HG03457 (cell line): ENCODE results near the gene DDX60.
"Not testable (repeated sequence)": the region's sequence is repeated elsewhere in the genome, so short reads cannot be mapped to it uniquely, and the experiment has no call there.

ENCODE experiments used
- ATAC-seq: cut with Tn5 transposase; IDR thresholded peaks from one replicate; pipeline ENCODE4 v1.9.1; 2021; ENCODE audit warnings: moderate number of reproducible peaks; ENCODE audit not compliant: unreplicated experiment

DDX60 gene

GRCh38 chr4:168213511-168213910, 105.0 kb downstream of the DDX60 start:
- not testable (repeated sequence) for ATAC-seq

- no peak for ATAC-seq
Observed at GRCh38 chr4:168212656-168213055, 105.9 kb downstream of the DDX60 start.

DNA sequence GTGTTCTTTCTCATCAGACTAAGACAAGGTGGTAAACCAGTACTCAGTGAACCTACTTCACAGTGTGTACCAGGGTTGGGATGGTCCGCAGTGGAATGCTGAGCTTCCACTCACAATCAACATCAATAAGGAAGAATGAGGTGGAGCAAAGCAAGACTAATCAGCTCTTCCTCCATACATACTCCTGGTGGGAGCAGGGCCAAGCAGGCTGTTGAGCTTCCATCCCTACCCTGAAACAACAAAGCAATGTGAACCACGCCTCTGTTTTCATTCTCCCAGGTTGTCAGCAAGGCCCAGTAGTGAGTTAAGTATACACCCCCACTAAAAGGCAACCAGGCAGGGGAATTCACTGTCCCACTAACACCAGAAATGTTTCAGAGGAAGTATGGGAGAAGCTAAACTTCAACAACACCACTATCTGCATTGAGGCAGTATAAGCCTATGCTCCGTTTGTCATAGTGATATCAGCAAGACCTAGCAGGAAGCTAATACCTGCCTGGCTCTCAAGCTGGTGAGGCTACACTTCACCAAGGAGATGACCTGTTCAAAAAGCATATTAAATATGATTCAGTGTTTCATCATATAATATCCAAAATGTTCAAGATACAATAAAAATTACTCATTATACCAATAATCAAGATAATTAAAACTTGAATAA, 109.5 kb downstream of the DDX60 start:
- no peak for ATAC-seq

DNA sequence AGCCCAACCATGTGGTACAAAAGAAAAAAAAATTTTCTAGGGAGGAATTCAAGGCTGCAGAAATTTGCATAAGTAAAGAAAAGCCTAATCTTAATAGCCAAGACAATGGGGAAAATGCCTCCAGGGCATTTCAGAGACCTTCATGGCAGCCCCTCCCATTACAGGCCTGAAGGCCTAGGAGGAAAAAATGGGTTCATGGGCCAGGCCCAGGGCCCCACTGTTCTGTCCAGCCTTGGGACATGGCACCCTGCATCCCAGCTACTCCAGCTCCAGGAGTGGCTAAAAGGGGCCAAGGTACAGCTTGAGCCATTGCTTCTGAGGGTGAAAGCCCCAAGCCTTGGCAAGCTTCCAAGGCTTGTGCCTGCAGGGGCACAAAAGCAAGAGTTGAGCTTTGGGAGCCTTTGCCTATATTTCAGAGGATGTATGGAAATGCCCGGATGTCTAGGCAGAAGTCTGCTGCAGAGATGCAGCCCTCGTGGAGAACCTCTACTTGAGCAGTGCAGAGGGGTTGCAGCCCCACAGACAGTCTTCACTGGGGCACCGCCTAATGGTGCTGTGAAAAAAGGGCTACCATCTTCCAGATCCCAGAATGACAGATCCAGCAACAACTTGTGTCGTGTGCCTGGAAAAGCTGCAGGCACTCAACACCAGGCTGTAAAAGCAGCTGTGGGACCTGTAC, 115.2 kb downstream of the DDX60 start:
- no peak for ATAC-seq

- no peak for ATAC-seq
Observed at GRCh38 chr4:168200685-168201084, 117.9 kb downstream of the DDX60 start.

DNA sequence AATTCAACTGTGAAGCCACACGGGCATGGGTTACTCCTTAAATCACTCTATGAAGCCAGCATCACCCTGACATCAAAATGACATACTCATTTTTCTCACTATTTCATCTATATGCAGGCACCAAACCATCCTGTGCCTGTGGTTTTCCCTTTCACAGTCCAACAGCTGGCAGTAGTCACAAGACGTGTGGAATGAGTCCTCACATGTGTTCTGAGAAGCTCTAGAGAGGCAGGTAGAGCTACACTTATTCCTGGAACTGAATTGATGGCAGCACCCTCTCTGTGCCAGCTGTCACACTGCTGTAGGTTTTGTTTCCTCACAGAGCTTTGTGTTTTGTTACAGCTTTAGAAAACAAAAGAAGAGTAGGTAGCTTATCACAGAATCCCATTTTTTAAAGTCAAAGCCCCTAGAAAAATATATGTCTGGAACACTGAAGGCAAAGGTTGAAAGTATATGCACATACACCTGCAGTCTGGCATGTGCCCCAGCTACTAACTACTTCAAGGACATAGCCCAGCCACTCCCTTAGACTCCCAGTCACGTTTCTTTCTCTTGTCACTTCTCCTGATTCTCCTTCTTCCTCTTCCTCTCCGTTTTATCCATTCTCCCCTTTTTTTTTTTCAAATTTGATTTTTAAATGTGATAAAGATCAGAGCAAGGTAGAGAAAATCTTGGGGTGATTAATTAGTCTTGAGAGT, 119.1 kb downstream of the DDX60 start:
- ATAC-seq = no peak

GRCh38 chr4:168197926-168198325, 120.6 kb downstream of the DDX60 start:
- no peak for ATAC-seq

GRCh38 chr4:168188754-168189153, 129.8 kb downstream of the DDX60 start:
- ATAC-seq = peak; percentile 49

DNA sequence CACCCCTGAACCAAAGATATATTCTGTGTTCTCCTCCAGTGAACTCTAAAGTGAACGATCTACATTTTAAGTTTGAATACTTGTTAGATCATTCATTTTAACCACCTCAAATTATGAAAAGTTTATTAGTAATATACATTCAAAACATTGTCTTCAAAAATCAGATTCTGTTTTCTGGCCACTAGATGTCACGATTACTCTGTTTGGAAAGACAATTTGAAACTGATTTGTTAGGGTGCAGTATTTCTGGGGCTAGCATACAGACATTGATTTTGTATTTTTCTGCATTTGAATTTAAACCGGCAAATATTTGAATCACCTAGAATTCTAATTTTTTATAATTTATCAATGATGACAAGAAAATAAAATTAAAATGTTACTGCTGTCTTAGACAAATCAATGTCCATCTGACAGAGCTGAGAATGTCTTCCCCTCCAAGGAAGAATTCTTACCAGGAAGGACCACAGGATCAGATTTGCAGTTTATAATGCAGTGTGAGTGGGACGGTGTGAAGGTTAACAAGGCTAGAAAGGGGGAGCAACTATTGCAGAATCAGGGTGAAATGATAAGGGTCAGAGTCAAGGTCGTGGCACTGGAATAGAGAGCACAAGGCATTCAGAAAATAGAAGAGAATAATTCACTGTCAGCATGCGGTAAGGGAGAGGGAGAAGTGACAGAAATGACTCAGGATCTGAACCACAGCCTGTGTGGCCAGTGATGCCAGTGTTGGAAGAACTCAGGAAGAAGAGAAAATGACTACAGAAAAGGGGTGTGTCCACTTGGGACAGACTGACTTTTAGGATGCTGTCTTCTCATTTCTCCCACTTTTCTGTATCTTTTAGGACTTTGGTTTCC, 134.6 kb downstream of the DDX60 start:
- no peak for ATAC-seq

DNA sequence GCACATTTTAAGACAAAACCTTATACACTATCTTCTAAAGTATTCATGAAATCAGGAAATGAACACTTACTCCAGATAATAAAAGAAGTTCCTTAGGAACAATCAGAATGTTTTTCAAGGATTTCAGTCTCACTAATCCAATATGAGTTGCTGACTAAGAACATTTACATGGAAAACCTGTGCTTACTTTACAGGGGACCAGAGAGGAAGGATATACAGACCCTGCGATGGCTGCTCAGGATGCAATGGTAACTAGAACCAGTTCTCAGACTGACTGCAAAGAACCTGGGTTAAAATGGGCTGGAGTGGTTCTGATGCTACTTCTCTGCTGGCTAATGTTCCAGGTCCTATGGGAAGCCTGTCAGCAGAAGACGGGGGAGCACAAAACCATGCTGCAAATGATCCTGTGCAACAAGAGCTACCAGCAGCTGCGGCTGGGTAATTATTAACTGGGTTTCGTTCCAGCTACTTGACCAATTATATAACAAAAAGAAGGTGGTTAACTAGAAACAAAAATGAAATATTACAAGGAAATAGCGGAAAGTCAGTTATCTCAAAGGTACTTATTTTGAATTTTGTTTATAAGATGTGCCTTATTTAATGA, 140.9 kb downstream of the DDX60 start:
- no peak for ATAC-seq

DNA sequence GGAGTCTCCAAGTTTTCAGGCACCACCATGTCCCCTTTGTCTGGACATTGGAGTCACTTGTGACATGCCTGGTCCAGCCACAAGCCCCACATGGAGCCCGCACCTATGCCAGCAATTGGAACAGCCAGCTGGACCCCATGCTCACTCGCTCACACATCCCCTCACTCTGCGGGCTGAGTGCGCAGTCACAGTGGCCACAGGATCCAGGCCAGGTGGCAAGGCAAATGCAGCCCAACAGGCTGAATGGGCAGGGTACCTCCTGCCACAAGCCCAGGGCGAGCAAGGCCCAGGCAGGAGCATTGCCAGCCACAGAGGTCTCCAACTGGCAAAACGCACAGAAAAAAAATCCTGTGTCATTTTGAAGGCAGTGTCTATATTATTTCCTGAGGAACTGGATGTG, 144.2 kb downstream of the DDX60 start:
- no peak for ATAC-seq

GRCh38 chr4:168167714-168168284, 150.8 kb downstream of the DDX60 start:
- ATAC-seq = no peak
